OCI-LY1 (cell line): ENCODE measurements around the gene OR4F6.

ENCODE experiments used
- EZH2 ChIP-seq: fragments of 200-600 bp; sonication (generic), shearing (Covaris generic); IDR thresholded peaks from 2 replicates; pipeline ENCODE4 v1.8.0; 2017; ENCODE audit warnings: borderline replicate concordance, mixed run types, mild to moderate bottlenecking, antibody characterized with exemption, low read length, moderate library complexity, mixed read lengths
- TF ChIP-seq, protein P1 (sequence below): fragments of 200-600 bp; sonication (generic), shearing (Covaris generic); IDR thresholded peaks from 2 replicates; pipeline ENCODE4 v1.5.1; 2017; ENCODE audit warnings: mild to moderate bottlenecking, antibody characterized with exemption, low read length, moderate library complexity, mixed read lengths

- TF ChIP-seq EZH2, result no peak
- TF ChIP-seq, protein P1, sequence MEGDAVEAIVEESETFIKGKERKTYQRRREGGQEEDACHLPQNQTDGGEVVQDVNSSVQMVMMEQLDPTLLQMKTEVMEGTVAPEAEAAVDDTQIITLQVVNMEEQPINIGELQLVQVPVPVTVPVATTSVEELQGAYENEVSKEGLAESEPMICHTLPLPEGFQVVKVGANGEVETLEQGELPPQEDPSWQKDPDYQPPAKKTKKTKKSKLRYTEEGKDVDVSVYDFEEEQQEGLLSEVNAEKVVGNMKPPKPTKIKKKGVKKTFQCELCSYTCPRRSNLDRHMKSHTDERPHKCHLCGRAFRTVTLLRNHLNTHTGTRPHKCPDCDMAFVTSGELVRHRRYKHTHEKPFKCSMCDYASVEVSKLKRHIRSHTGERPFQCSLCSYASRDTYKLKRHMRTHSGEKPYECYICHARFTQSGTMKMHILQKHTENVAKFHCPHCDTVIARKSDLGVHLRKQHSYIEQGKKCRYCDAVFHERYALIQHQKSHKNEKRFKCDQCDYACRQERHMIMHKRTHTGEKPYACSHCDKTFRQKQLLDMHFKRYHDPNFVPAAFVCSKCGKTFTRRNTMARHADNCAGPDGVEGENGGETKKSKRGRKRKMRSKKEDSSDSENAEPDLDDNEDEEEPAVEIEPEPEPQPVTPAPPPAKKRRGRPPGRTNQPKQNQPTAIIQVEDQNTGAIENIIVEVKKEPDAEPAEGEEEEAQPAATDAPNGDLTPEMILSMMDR, result no peak
Observed at GRCh38 chr15:101772921-101773320, 30.4 kb upstream of the OR4F6 start.
